Neuronal stem cell (in vitro differentiated cells): Measurements from ENCODE around the gene ZFP92.

Source experiments
- DNase-seq: peaks from one replicate; pipeline ENCODE4 v3.0.0-alpha.2; 2013; ENCODE audit warnings: low spot score
- H2AFZ ChIP-seq: one replicate; pipeline ENCODE4 v1.6.1; 2013; ENCODE audit warnings: mild to moderate bottlenecking, low read length, inconsistent platforms
- H2AK5ac ChIP-seq: 2 replicates; pipeline ENCODE4 v1.6.1; 2013; ENCODE audit warnings: low read depth, mild to moderate bottlenecking, inconsistent platforms, low read length, moderate library complexity, mixed read lengths
- H2BK120ac ChIP-seq: 2 replicates; pipeline ENCODE4 v1.6.1; 2013; ENCODE audit warnings: low read depth, mild to moderate bottlenecking, inconsistent platforms, low read length, moderate library complexity, mixed read lengths
- H2BK12ac ChIP-seq: one replicate; pipeline ENCODE4 v1.6.1; 2013; ENCODE audit warnings: low read length, inconsistent platforms
- H2BK15ac ChIP-seq: 2 replicates; pipeline ENCODE4 v1.6.1; 2013; ENCODE audit warnings: mild to moderate bottlenecking, low read length, inconsistent platforms, mixed read lengths
- H2BK5ac ChIP-seq: one replicate; pipeline ENCODE4 v1.6.1; 2013; ENCODE audit warnings: inconsistent platforms, mild to moderate bottlenecking, low read length, moderate library complexity
- H3K14ac ChIP-seq: one replicate; pipeline ENCODE4 v1.6.1; 2013; ENCODE audit warnings: low read length, inconsistent platforms
- H3K18ac ChIP-seq: 2 replicates; pipeline ENCODE4 v1.6.1; 2013; ENCODE audit warnings: low read length, inconsistent platforms
- H3K23ac ChIP-seq: 2 replicates; pipeline ENCODE4 v1.6.1; 2013; ENCODE audit warnings: low read depth, mild to moderate bottlenecking, mixed read lengths, low read length, inconsistent platforms; ENCODE audit not compliant: poor library complexity
- H3K27ac ChIP-seq: replicated peaks from 3 replicates; pipeline ENCODE4 v1.5.1; 2013; ENCODE audit warnings: low read length, inconsistent platforms
- H3K27me3 ChIP-seq, 3 experiments: 2 replicates each; pipeline ENCODE4 v1.6.1; 2013; ENCODE audit warnings: low read length in 3 of 3, mild to moderate bottlenecking in 2 of 3, inconsistent platforms in 1 of 3, low read depth in 1 of 3, mixed read lengths in 1 of 3, moderate library complexity in 1 of 3; ENCODE audit not compliant: control insufficient read depth in 3 of 3, insufficient read depth in 3 of 3
- H3K36me3 ChIP-seq, 2 donors: replicated peaks in 1 of 2; 2 replicates each; pipeline ENCODE4 v1.6.1; 2013; ENCODE audit warnings: low read length in 2 of 2; ENCODE audit not compliant: control insufficient read depth in 2 of 2, insufficient read depth in 2 of 2
- H3K4ac ChIP-seq: 2 replicates; pipeline ENCODE4 v1.6.1; 2013; ENCODE audit warnings: inconsistent platforms, mild to moderate bottlenecking, low read length, moderate library complexity
- H3K4me1 ChIP-seq, 2 donors: 1 replicate in 1 of 2; 2 replicates in 1 of 2; pipeline ENCODE4 v1.6.1; 2013; ENCODE audit warnings: low read length in 2 of 2, low read depth in 1 of 2; ENCODE audit not compliant: control insufficient read depth in 2 of 2, insufficient read depth in 1 of 2
- H3K4me2 ChIP-seq: one replicate; pipeline ENCODE4 v1.6.1; 2013; ENCODE audit warnings: mild to moderate bottlenecking, low read length, inconsistent platforms; ENCODE audit not compliant: insufficient read depth, poor library complexity, severe bottlenecking
- H3K4me3 ChIP-seq, 2 donors: 2 replicates each; pipeline ENCODE4 v1.5.1; 2013; ENCODE audit warnings: low read length in 2 of 2, mild to moderate bottlenecking in 2 of 2, inconsistent platforms in 1 of 2, moderate library complexity in 1 of 2
- H3K79me1 ChIP-seq: one replicate; pipeline ENCODE4 v1.6.1; 2013; ENCODE audit warnings: low read depth, mild to moderate bottlenecking, inconsistent platforms, low read length, moderate library complexity
- H3K9ac ChIP-seq: one replicate; pipeline ENCODE4 v1.6.1; 2013; ENCODE audit warnings: mild to moderate bottlenecking, low read depth, low read length, inconsistent platforms; ENCODE audit not compliant: poor library complexity
- H3K9me3 ChIP-seq, 2 donors: replicated peaks in 1 of 2; 2 replicates each; pipeline versions ENCODE3 to v1.6.1; 2013; ENCODE audit warnings: low read length in 2 of 2, mild to moderate bottlenecking in 2 of 2, inconsistent platforms in 1 of 2, low read depth in 1 of 2, mixed read lengths in 1 of 2, moderate library complexity in 1 of 2; ENCODE audit not compliant: control insufficient read depth in 2 of 2, insufficient read depth in 1 of 2
- H4K8ac ChIP-seq: one replicate; pipeline ENCODE4 v1.6.1; 2013; ENCODE audit warnings: low read depth, mild to moderate bottlenecking, inconsistent platforms, low read length, moderate library complexity
- H4K91ac ChIP-seq: one replicate; pipeline ENCODE4 v1.6.1; 2013; ENCODE audit warnings: low read length, low read depth, mild to moderate bottlenecking, inconsistent platforms; ENCODE audit not compliant: poor library complexity
- WGBS, 2 donors: extraction: QIAGEN DNeasy Blood & Tissue Kit; methylation state at CpG; one replicate each; pipeline ENCODE4 v1.1.7; 2013; ENCODE audit warnings: missing lambda C conversion rate in 2 of 2, mixed read lengths in 1 of 2; ENCODE audit not compliant: insufficient read length in 2 of 2, insufficient replicate concordance in 1 of 2; ENCODE audit errors: extremely low coverage in 2 of 2; 5-methylcytosine and 5-hydroxymethylcytosine counted together

The ZFP92 gene

DNA sequence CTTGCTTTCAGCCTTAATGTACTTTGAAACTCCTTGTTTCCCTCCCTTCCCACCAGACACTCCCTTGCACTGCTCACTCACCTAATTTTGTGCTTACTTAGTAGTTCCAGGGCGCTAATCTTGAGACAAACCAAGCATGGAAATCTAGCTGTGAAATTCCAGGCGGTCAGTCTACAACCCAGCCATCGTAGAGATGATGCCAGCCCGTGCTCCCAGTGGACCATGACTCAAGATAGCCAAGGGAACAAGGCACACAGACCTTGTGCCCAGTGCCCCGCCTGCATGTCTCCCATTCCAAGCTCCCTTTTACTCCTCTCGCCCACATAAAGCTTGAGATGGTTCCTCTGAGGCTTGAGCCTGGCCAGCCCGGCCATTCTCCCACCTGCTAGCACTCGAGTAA is 23.5 kb downstream of the ZFP92 start:
- peaks cover 0 to 15% (median 0%) of the 10 kb centered on the region in 3 experiments for H3K27me3 ChIP-seq

GRCh38 chrX:153435845-153436244 is 24.6 kb downstream of the ZFP92 start:
- Histone ChIP-seq H3K4ac (no peak overlapping the region), H2BK12ac (no peak overlapping the region), H3K4me3 (no peak overlapping the region), H2BK5ac (no peak overlapping the region), H3K36me3 (no peaks in the 10 kb centered on the region), H3K27me3 (peaks cover 0 to 18% (median 0%) of the 10 kb centered on the region in 3 experiments), H3K4me2 (no peak overlapping the region), H2AK5ac (no peak overlapping the region), H3K23ac (no peak overlapping the region), H2BK120ac (no peak overlapping the region), H3K4me1 (no peaks in the 10 kb centered on the region), H2BK15ac (no peak overlapping the region), H2AFZ (no peak overlapping the region), H3K9ac (no peak overlapping the region), H4K8ac (no peak overlapping the region), H3K14ac (no peak overlapping the region), H3K27ac (no peak overlapping the region), H3K18ac (no peak overlapping the region), H3K79me1 (no peaks in the 10 kb centered on the region), H4K91ac (no peak overlapping the region), H3K9me3 (no peaks in the 10 kb centered on the region)
- WGBS, 2 donors: no CpG with 5 or more reads among the region's 3 CpGs
- DNase-seq: no peak

More for the DNA sequence above, 23.5 kb downstream of the ZFP92 start:
- no peak overlapping the region for H2BK15ac ChIP-seq
- H3K4me1 ChIP-seq: no peaks in the 10 kb centered on the region
- no peak overlapping the region for H3K9ac ChIP-seq
- no peaks in the 10 kb centered on the region for H3K9me3 ChIP-seq
- H3K23ac ChIP-seq: no peak overlapping the region
- H3K4me3 ChIP-seq: no peak overlapping the region
- H2AFZ ChIP-seq: no peak overlapping the region
- no peak overlapping the region for H3K27ac ChIP-seq
- no peak overlapping the region for H4K8ac ChIP-seq
- H3K4me2 ChIP-seq: no peak overlapping the region
- no peak overlapping the region for H3K4ac ChIP-seq
- no peak for DNase-seq
- no peak overlapping the region for H3K18ac ChIP-seq
- H4K91ac ChIP-seq: no peak overlapping the region
- H3K79me1 ChIP-seq: no peaks in the 10 kb centered on the region
- no peak overlapping the region for H2AK5ac ChIP-seq
- H3K36me3 ChIP-seq: no peaks in the 10 kb centered on the region
- H2BK5ac ChIP-seq: no peak overlapping the region
- no peak overlapping the region for H2BK120ac ChIP-seq
- WGBS, 2 donors: no CpG with 5 or more reads among the region's 8 CpGs
- H3K14ac ChIP-seq: no peak overlapping the region
- H2BK12ac ChIP-seq: no peak overlapping the region

GRCh38 chrX:153438532-153438931 is 27.3 kb downstream of the ZFP92 start:
- no peak overlapping the region for H2BK5ac ChIP-seq
- no peak overlapping the region for H4K8ac ChIP-seq
- no peak overlapping the region for H3K23ac ChIP-seq
- no peak overlapping the region for H3K4ac ChIP-seq
- H3K9me3 ChIP-seq: no peaks in the 10 kb centered on the region
- no peak overlapping the region for H3K4me2 ChIP-seq
- WGBS, 2 donors: no CpG with 5 or more reads among the region's 8 CpGs
- H3K36me3 ChIP-seq: no peaks in the 10 kb centered on the region
- H3K79me1 ChIP-seq: no peaks in the 10 kb centered on the region
- H3K9ac ChIP-seq: no peak overlapping the region
- no peak overlapping the region for H2BK12ac ChIP-seq
- no peaks in the 10 kb centered on the region for H3K4me1 ChIP-seq
- peaks cover 0 to 18% (median 0%) of the 10 kb centered on the region in 3 experiments for H3K27me3 ChIP-seq
- no peak for DNase-seq
- no peak overlapping the region for H2AFZ ChIP-seq
- no peak overlapping the region for H2AK5ac ChIP-seq
- no peak overlapping the region for H3K27ac ChIP-seq
- H2BK15ac ChIP-seq: no peak overlapping the region
- no peak overlapping the region for H4K91ac ChIP-seq
- no peak overlapping the region for H2BK120ac ChIP-seq
- no peak overlapping the region for H3K18ac ChIP-seq
- H3K4me3 ChIP-seq: no peak overlapping the region
- H3K14ac ChIP-seq: no peak overlapping the region

GRCh38 chrX:153439977-153440376 is 28.7 kb downstream of the ZFP92 start:
- Histone ChIP-seq H3K4me3 (no peak overlapping the region), H4K8ac (no peak overlapping the region), H3K27me3 (peaks cover 0 to 10% (median 0%) of the 10 kb centered on the region in 3 experiments), H3K14ac (no peak overlapping the region), H3K4ac (no peak overlapping the region), H3K79me1 (no peaks in the 10 kb centered on the region), H2BK5ac (no peak overlapping the region), H2BK15ac (no peak overlapping the region), H3K27ac (no peak overlapping the region), H3K9ac (no peak overlapping the region), H3K23ac (no peak overlapping the region), H3K18ac (no peak overlapping the region), H2BK12ac (no peak overlapping the region), H3K36me3 (no peaks in the 10 kb centered on the region), H3K9me3 (no peaks in the 10 kb centered on the region), H2BK120ac (no peak overlapping the region), H3K4me2 (no peak overlapping the region), H4K91ac (no peak overlapping the region), H2AFZ (no peak overlapping the region), H2AK5ac (no peak overlapping the region), H3K4me1 (no peaks in the 10 kb centered on the region)
- no CpG with 5 or more reads among the region's 4 CpGs for WGBS, 2 donors
- no peak for DNase-seq
